Activated CD4-positive, alpha-beta T cell treated with anti-CD3 and anti-CD28 coated beads for 24 hours (primary cell): ENCODE data around the gene LENEP.
A peak's percentile ranks its signal among the peaks of the same experiment; 100 is the strongest.

ENCODE experiments used
- DNase-seq, 2 donors: peaks; one replicate each; pipeline ENCODE4 v3.0.0-alpha.2; 2020; ENCODE audit warnings: low read depth in 2 of 2

The LENEP gene

DNA sequence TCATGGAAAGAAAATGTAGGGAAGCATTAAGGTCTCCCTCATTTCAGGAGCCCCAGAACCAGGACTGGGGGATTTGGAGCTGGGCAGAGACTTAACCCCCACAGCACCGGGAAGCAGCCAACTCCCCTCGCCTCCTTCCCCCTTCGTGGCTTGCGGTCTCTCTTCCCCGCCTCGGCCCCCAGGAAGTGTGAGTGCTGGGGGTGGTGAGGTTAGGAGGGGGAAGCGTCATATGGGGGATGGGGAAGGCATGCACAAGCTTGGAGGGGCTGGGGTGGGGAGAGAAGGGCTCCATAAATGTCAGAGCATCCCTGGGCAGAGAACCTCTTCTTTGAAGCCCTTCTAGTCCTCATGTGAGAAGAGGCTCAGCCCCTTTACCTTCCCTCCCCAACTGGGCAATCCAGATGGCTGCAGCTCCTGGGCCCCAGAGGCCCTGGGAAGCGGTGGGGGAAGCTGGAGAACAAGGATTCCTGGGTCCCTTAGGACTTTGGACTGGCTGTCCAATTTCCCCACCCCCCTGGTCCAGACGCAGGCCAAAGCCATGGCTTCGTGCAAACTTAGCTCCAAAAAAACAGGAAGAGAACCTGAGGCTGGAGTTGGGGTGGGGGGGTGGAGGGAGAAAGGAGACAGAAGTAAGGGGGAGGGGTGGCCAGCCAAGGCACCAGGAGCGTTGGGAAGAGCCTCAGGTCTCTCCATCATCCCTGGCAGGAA lies 17.0 kb downstream of the LENEP start:
- no peak for DNase-seq

DNA sequence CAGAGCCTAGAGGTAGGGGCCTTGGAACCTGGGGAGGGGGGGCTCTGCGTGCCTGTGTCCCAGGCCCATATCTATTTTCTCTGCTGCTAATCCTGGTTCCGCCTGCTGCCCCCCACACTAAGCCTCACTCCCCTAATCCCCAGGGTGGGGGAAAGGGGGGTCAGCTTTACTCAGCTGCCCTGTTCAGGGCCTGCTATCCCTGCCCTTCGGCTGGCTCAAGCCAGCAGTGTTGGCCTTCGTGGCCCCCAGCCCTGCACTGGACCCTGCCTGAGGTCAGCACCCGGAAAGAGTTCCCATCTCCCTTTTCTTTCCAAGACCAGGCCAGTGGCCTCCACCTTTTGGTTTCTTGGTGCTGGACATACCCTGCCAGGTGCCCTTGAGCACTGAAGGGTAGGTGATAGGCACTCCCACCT lies 17.6 kb downstream of the LENEP start:
- no peak for DNase-seq

DNA sequence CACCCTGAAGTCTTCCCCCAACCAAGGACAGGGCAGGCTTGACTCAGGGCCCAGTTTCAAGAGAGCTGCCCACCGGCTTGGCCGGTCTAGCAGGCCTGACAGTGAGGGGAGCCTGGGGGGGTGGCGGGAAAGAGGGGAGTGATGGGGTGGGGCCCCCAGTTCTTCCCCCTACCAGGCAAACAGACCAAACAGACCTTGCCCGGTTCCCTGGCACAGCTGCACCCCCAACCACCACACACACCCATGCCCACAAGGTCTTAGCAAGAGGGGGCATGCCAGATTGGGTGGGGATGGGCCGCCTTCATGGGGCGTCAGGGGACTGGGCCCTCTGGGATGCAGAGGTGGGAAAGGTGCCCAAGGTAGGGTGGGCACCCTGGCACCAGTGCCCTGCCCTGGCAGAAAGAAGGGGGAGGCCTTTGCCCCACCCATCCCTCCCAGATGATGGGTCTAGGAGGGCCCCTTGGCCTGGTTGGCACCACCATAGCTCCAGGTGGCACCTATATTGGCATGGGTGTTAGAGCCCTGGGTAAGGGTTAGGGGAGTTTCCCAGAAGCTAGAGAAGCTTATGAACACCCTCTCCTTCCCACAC lies 18.1 kb downstream of the LENEP start:
- DNase-seq = no peak

DNA sequence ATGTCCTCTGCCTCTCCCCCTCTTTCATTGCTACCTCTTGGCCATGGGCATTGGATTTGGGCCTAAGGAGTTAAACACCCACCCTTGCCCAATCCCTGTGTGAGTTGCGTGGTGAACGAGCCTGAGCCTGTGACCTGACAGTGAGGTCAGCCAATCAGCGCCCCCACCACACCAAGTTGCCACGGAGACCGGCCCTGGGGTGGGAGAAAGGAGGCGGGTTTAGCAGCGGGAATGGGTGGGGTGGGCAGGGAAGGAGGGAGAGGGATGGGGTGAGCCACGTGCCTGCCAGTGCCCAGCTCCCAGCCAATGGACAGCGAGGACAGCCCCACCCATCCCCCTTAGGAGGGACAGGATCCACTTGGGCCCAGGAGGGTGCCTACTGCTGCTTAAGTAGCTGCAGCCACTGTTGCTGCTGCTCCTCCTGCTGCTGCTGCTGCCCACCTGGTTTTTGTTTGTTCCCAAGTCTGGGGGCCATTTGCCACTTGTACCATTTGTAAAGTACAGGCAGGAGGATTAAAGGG lies 18.7 kb downstream of the LENEP start:
- DNase-seq = no peak

DNA sequence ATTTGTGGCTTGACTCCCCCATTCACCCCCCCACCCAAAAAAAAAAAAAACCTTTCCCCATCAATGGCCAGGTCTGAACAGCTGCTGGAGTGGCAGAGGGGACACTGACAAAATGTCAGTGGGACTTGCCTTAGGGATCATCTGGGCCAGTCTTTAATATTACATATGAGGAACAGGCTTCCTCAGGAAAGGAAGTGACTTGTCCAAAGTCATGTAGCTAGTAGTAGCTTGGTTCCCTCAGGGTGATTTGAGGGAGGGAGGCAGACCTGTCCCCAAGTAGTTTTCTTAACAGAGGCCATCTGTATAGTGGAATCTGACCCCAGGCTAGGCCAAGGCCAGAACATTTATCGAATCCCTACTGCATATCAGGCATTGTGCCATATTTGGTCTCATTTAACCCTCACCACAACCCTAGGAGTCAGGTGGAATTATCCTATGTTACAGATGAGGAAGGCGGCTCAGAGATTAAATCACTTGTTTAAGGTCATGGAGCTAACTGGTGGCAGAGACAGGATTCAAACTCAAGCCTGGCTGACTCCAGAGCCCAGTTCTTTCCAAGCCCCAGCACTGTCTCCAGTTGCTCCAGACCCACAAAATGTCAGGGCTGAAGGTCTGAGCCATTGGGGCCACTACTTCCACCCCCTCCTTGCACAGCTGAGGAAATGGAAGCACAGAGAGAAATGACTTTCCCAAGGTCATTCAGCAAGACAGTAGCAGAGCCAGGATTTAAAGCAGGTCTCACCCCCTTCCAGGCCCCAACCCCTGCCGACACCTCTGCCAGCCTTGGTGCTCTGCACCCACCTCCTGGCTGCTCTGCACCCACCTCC lies 19.6 kb downstream of the LENEP start:
- DNase-seq = no peak

DNA sequence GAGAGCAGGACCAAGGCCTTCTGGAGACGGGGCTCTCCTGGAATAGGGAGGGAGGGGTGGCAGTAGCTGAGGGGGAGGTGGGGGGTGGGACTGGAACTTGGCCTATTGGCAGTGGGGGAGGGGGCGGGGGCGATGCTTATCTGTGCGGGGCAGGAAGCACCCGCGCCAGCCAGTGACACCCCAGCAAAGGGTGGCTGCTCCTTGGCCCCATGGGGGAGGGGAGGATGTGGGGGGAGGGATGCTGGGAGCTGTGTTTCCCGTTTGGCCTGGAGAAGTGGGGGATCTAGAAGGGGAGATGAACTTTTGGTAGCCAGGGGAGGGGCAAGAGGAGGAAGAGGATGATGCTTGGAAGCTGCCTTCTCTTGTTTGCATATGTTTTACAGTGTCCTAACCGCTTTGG lies 20.2 kb downstream of the LENEP start:
- DNase-seq = no peak

DNA sequence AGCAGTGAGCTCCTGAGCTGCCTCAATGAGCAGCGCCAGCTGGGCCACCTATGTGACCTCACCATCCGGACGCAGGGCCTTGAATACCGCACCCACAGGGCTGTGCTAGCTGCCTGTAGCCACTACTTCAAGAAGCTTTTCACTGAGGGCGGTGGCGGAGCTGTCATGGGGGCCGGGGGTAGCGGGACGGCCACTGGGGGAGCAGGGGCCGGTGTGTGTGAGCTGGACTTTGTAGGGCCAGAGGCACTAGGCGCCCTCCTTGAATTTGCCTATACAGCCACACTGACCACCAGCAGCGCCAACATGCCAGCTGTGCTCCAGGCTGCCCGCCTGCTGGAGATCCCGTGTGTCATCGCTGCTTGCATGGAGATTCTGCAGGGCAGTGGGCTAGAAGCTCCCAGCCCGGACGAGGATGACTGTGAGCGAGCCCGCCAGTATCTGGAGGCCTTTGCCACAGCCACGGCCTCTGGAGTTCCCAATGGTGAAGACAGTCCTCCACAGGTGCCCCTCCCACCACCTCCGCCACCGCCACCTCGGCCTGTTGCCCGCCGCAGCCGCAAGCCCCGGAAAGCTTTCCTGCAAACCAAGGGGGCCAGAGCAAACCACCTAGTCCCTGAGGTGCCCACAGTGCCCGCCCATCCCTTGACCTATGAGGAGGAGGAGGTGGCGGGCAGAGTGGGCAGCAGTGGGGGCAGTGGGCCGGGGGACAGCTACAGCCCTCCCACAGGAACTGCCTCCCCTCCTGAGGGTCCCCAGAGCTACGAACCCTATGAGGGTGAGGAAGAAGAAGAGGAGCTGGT lies 21.5 kb downstream of the LENEP start:
- DNase-seq = no peak

DNA sequence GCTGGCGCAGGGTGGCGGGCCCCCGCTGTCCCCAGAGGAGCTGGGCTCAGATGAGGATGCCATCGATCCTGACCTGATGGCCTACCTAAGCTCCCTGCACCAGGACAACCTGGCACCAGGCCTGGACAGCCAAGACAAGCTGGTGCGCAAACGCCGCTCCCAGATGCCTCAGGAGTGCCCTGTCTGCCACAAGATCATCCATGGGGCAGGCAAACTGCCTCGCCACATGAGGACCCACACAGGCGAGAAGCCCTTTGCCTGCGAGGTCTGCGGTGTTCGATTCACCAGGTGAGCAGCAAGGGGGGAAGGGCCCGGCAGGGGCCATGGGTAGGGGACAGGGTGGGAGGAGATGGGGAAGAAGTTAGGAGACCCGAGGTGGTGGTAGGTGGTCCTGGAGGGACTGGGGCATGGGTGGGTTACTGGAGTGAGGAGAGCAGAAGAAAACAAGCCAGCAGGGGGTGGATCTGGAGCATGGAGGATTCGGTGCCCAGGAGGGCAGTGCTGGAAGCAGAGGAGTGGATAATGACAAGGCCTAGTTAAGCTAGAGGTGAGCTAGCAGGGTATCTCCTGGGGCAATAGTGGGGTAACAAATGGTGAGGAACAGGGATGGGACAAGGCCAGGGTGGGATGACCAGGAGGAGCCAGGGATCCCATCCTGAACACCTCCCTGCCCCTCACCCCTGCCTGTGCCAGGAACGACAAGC lies 22.3 kb downstream of the LENEP start:
- no peak for DNase-seq

DNA sequence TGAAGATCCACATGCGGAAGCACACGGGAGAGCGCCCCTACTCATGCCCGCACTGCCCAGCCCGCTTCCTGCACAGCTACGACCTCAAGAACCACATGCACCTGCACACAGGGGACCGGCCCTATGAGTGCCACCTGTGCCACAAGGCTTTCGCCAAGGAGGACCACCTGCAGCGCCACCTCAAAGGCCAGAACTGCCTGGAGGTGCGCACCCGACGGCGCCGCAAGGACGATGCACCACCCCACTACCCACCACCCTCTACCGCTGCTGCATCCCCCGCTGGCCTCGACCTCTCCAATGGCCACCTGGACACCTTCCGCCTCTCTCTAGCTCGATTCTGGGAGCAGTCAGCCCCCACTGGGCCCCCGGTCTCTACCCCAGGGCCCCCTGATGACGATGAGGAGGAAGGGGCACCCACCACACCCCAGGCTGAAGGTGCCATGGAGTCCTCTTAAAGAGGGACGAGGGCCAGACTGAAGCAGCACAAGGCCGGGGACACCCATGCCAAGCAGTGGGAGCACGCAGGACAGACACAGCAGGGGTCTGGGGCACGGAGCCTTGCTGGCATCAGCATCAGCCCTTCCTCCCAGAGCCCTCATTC lies 22.9 kb downstream of the LENEP start:
- DNase-seq = no peak

DNA sequence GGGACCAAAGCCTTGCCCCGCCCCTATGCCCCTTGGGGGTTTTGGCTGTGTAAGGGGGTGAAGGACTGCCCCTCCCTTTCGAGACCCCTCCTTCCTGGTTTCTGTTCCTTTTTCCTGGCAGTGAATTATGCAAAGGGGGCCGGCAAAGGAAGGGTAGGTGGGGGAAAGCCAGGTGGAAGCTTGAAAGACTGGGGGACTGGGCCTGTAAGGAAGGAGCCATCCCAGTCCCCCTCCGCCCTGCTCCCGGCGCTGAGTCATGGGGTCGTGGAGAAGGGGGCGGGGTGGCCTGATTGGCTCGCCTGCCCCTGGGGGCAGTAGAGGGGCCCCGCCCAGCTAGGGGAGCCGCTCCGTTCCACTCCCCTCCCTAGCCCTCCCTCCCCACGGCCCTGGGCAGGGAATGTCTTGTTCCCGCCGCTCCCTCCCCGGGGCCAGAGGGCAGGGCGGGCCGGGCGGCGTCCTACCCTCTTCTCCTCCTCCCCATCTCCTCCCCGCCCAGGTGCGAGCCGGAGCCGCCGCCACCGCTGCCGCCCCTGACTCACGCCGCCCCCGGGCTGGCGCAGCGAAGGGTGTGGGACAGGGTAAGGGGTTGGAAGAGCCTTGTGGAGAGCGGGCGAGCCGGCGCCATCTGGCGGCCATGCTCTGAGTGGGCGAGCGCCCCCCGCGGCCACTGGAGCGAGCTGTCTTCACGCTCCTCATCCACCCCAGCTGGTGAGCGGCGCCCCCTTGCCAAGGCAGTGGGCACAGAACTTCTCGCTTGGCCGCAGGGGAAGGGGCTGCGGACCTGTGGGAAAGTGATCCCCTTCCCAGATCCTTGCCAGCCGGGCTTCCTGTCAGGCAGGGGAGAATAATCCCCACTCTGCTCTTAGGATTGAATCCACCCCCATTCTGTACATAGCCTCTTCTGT lies 23.9 kb downstream of the LENEP start:
- DNase-seq = peak; percentile 87 to 90

DNA sequence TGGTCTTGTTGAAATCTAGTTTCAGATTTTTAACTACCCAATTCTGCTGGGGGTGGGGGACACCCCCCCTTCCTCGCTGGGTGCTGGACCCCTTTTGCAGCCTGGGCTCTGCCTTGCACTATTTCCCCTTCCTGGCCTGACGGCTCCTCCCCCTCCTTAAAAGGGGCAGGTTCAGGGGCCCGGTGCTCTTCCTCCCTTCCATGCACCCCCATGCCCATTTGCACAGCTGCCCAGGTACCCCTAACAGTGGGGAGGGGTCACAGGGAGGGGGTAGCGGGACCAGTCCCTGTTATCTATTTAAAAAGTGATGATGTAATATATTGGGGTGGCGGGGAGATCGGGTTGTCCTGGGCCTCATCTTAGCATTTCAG lies 24.5 kb downstream of the LENEP start:
- no peak for DNase-seq

DNA sequence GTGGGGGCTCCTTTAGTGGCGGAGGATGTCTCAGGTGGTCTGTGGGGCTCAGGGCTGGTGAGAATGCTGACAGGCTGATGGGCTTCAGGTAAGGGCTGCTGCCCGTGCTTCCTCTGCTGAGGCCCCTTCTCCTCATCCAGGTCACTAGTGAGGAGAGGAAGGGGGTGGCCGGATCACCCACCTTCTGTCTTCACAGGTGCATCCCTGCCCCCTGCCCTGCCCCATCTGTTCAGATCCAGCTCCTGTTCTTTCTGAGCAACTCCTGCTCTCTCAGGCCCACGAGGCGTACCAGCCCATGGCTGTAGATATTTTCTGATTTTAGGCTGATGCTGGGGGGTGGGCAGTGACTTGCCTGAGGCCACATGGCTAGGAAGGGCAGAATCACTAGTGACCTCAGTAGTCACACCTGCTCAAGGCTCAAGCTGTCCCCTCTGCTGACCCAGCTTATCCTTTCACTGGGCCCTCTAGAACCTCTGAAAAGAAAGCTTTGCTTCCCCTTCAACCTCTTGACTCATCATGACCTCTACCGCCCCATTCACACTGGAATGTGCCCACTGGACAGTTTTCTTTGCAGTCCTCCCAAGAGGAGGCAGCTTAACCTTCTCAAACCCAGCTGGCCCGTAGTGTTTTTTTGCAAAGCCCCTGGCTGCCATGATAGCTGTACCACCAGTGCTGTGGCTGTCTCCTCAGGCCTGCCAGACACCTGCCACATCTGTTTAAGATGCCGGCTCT lies 25.4 kb downstream of the LENEP start:
- DNase-seq = no peak

DNA sequence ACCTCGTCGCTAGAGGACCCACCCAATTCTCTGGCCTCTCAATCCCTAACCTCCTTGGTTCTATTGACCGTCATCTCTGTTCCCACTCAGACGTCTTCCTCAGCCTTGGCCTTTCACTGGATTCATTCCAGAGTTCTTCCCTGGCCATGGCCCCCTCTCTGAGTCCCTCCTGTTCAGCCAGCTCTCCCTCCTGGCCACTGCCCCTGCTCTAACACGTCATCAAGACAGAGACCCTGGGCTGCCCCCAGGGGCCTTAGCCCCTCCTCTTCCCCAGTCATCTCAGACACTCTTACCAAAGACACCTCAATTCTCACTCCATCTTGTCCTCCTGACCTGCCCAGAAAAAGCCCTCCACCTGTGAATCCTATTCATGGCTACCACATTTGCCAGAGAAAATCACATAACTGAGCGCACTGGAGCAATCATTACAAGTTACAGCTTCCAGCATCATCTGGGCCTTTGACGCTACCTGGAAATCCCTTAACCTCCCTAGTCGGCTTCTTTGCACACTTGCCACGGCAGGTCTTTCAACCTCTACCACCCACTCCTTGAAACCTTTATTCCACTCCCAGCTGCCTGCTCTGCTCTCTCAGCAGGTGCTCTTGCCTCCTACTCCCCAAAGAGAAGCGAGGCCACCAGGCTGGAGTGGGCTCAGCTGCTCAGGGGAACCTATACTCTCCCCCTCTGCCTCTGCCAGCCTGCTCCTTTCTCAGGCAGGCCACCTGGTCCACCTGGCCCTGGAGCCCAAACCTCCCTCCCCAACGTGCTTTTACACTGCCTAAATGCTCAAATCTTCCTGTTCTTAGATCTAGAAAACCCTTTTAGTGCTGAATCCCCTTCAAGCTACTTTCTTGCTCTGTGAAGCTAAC lies 26.2 kb downstream of the LENEP start:
- DNase-seq = no peak

DNA sequence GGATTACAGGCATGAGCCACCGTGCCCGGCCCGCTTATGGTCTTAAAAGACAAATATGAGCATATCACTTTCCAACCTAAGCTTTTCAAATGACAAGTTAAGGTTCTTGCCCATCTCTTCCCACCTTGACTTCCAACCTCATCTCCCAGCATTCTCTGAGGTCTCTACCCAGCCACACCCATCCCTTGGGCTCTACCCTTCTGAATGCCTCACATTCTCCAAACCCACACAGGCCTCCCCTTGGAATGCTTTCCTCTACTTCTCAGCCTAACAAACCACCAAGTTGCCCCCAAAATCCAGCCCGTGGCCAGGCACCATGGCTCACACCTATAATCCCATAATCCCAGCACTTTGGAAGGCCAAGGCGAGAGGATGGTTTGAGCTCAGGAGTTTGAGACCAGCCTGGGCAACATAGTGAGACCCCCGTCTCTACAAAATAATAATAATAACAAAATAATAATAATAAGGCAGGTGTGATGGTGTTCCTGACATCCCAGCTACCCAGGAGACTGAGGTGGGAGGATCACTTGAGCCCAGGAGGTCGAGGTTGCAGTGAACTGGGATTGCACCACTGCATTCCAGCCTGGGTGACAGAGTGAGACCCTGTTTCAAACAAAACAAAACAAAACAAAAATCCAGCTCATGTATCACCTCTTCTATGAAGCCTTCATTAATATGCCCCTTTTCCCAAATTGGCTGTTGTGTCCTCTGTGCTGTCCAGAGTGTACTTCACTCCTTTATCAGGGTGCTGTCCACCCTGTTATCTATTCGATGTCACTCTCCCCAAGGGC lies 28.9 kb downstream of the LENEP start:
- no peak for DNase-seq

DNA sequence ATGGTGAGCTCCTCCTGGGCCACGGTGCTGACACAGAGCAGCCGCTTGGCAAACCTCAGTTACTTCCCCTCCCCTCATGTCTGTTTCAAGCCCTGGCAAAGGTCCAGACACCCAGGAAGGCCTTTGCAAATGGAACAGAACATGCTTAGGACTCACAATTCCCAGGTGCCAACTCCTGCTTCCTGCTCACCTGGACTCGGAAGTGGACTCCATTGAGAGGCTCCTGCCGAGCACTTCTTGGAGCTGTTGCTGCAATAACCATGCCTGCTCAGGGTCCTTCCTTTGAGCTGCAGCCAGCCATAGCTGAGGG lies 29.5 kb downstream of the LENEP start:
- no peak for DNase-seq

DNA sequence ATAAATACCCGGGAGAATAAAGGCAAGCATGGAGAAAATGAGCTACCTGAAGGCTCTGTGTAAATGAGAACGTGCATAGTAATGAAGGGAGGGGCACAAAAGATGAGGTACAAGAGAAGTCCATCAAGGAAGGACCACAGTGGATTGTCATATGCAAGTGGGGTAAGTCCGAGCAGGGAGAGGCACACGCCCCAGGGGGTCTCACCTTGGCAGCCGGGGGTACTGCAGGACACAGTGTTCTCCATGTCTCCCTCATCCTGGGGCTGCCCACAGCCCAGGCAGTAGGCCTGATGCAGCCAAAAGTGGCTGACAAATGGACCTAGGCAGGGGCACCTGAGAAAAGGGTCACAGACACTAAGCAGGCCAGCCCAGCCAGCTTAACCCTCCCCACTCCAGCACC lies 30.2 kb downstream of the LENEP start:
- no peak for DNase-seq

DNA sequence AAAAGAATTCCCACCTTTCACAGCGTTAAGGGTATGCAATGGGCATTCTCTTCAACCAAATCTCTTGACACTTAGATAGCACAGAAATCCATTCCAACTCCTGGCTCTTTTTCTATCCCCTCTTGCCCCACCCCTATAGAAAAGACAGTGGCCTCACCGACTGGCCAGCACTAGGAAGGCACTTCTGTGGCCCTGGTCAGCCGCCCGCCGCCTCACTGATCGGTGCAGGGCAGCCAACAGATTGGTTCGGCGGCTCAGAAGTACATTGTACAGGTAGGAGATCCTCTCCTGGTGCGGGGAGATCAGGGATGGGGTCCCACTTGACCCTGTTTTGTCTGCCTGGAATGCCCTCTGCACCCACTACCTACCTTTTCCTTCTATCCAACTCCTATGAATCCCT lies 30.9 kb downstream of the LENEP start:
- no peak for DNase-seq

DNA sequence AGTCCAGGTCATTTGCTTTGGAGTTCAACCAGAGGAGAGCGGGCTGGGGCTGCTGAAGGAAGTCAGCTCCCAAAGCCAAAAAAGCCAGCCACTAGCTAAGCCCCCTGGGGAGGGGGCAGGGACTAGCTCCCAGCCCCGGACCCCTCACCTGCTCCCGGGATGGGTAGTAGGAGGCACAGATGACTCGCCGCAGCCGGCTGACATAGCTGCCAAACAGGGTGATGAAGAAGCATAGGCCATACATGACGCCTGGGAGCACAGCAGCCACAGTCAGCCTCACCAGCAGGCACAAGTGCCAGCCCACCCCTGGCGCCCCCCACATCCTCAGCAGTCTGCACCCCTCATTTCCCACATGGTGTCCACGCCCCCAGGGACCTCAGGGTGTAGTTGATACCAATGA lies 32.8 kb downstream of the LENEP start:
- DNase-seq = no peak
